ENCODE data around the gene TSHZ1.
"Not testable (repeated sequence)": the region's sequence is repeated elsewhere in the genome, so short reads cannot be mapped to it uniquely, and the experiment has no call there.

The TSHZ1 gene

DNA sequence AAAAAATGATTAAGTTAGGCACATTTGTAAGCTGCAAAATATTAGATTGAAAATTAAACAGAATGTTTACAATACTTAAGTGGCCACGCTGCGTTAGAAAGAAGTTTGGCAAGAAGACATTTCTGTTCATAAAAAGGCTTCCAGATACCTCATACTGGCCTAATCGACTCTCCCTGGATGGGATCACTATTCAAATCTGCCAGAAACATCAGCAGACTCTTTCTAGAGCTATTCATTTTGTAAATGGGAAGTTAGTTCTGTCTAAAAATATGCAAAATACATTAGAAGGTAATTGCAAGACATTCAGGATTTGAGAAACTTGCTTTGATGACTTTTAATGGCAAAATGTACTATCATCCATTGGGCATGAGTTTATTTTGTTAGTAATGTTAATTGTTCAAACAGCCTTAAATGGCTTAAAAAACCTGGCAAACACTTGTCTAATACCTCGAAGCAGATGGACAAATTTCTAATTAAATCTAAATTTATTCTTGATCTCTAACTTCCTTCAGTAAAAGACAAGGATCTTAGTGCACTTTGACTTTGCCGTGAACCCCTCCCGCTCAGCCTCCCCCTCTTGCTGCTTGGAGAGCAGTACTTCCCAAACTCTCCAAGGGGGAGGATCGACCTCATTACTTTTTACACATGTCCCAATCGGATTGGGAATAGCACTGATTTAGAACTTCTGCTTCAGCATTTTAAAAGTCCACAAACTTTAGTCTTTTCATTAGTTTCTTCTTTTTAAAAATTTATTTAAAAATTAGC lies 113.4 kb downstream of the TSHZ1 start:
- CTCF ChIA-PET = no interaction called here
- 96% methylated on average over 5 of the region's 8 CpGs for WGBS (ENCODE audit: insufficient coverage)
- DNase-seq = no peak
- no peak overlapping the region for H3K27ac ChIP-seq (ENCODE audit: insufficient read depth in 1 of 2, low read depth in 1 of 2, low read length in 2 of 2, poor library complexity in 1 of 2, severe bottlenecking in 2 of 2)
- no peak overlapping the region for H3K4me3 ChIP-seq (ENCODE audit: control insufficient read depth in 1 of 7, extremely low read depth in 1 of 7, insufficient read depth in 4 of 7, low read depth in 2 of 7, low read length in 6 of 7)
- no peaks in the 10 kb centered on the region for H3K4me1 ChIP-seq (ENCODE audit: control extremely low read depth in 1 of 4, control insufficient read depth in 4 of 4, insufficient read depth in 4 of 4, low read length in 3 of 4)
- peaks cover 0 to 20% (median 2%) of the 10 kb centered on the region in 5 experiments for H3K9me3 ChIP-seq (ENCODE audit: control extremely low read depth in 1 of 5, control insufficient read depth in 4 of 5, insufficient read depth in 2 of 5, low read depth in 1 of 5, low read length in 4 of 5)
- no peaks in the 10 kb centered on the region for H3K27me3 ChIP-seq (replicated peaks in 2 of 5; ENCODE audit: control insufficient read depth in 4 of 5, insufficient read depth in 5 of 5, low read length in 4 of 5)
- POLR2A ChIA-PET = no interaction called here
- no peaks in the 10 kb centered on the region for H3K36me3 ChIP-seq (ENCODE audit: control insufficient read depth in 4 of 4, insufficient read depth in 4 of 4, low read length in 3 of 4)

DNA sequence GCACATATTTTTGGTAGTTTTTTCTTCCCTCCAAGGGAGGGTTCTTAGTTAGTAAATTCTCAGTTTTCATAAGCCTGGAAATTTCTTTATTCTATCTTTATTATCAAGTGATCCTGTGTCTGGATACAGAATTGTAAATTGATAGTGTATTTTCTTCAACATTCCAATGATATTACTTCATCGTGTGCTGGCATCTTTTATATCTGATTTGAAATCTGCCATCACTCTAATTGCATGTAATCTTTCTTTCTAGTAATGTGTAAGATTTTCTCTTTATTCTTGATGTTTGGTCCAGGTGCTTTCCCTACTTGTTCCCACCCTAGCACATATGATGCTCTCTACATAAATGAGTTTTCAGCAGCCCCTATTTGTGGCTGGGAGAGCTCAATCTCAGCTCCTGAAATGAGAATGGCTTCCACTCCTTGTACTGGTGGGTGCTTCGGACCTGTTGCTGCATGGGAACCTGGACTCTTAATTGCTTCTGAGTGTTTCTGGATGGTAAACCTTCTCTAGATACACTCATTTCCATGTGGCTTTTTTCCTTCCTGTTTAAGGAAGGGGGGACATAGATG lies 114.2 kb downstream of the TSHZ1 start:
- Histone ChIP-seq H3K9me3 (ENCODE audit: control extremely low read depth in 1 of 5, control insufficient read depth in 4 of 5, insufficient read depth in 2 of 5, low read depth in 1 of 5, low read length in 4 of 5) (peaks cover 0 to 20% (median 2%) of the 10 kb centered on the region in 5 experiments), H3K27ac (ENCODE audit: insufficient read depth in 1 of 2, low read depth in 1 of 2, low read length in 2 of 2, poor library complexity in 1 of 2, severe bottlenecking in 2 of 2) (no peak overlapping the region), H3K4me1 (ENCODE audit: control extremely low read depth in 1 of 4, control insufficient read depth in 4 of 4, insufficient read depth in 4 of 4, low read length in 3 of 4) (no peaks in the 10 kb centered on the region), H3K27me3 (replicated peaks in 2 of 5; ENCODE audit: control insufficient read depth in 4 of 5, insufficient read depth in 5 of 5, low read length in 4 of 5) (no peaks in the 10 kb centered on the region), H3K4me3 (ENCODE audit: control insufficient read depth in 1 of 7, extremely low read depth in 1 of 7, insufficient read depth in 4 of 7, low read depth in 2 of 7, low read length in 6 of 7) (no peak overlapping the region), H3K36me3 (ENCODE audit: control insufficient read depth in 4 of 4, insufficient read depth in 4 of 4, low read length in 3 of 4) (no peaks in the 10 kb centered on the region)
- ChIA-PET CTCF (no interaction called here), POLR2A (no interaction called here)
- WGBS (ENCODE audit: insufficient coverage) = no CpG with 5 or more reads among the region's 2 CpGs
- DNase-seq = no peak

DNA sequence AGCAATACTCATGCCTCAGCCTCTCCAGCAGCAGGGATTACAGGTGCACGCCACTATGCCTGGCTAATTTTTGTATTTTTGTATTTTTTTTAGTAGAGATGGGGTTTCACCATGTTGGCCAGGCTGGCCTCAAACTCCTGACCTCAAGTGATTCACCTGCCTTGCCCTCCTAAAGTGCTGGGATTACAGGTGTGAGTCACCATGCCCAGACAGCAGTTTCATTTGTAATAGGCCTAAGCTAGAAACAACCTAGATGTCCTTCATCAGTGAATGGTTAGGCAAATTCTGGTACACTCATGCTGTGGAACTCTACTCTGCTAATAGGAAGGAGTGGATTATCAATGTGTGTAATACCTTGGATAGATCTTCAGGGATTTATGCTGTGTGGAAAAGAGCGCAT lies 119.2 kb downstream of the TSHZ1 start:
- H3K4me3 ChIP-seq (ENCODE audit: control insufficient read depth in 1 of 7, extremely low read depth in 1 of 7, insufficient read depth in 4 of 7, low read depth in 2 of 7, low read length in 6 of 7); POLR2A ChIA-PET; CTCF ChIA-PET; H3K27me3 ChIP-seq (replicated peaks in 2 of 5; ENCODE audit: control insufficient read depth in 4 of 5, insufficient read depth in 5 of 5, low read length in 4 of 5); H3K36me3 ChIP-seq (ENCODE audit: control insufficient read depth in 4 of 4, insufficient read depth in 4 of 4, low read length in 3 of 4); H3K4me1 ChIP-seq (ENCODE audit: control extremely low read depth in 1 of 4, control insufficient read depth in 4 of 4, insufficient read depth in 4 of 4, low read length in 3 of 4); H3K27ac ChIP-seq (ENCODE audit: insufficient read depth in 1 of 2, low read depth in 1 of 2, low read length in 2 of 2, poor library complexity in 1 of 2, severe bottlenecking in 2 of 2); DNase-seq: not testable (repeated sequence)
- peaks cover 0 to 20% (median 0%) of the 10 kb centered on the region in 5 experiments for H3K9me3 ChIP-seq (ENCODE audit: control extremely low read depth in 1 of 5, control insufficient read depth in 4 of 5, insufficient read depth in 2 of 5, low read depth in 1 of 5, low read length in 4 of 5)
- WGBS (ENCODE audit: insufficient coverage) = 88% methylated on average over 1 of the region's 2 CpGs

DNA sequence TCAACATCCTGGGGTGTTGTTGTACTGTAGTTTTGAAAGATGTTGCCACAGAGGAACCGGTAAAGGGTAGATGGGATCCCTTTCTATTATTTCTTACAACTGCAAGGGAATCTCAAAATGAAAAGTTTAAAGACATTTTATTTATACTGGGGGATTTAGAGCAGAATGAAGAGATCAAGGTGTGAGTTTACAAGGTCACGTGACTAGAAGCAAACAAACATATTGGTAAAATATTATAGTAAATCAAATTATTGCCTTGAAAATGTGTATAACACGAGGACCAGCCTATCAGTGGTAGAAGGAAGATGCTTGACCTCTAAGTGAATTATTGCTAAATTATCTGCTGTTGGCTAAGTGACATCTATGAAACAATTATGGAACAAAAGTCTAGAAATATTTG lies 119.7 kb downstream of the TSHZ1 start:
- Histone ChIP-seq H3K27ac (ENCODE audit: insufficient read depth in 1 of 2, low read depth in 1 of 2, low read length in 2 of 2, poor library complexity in 1 of 2, severe bottlenecking in 2 of 2) (no peak overlapping the region), H3K9me3 (ENCODE audit: control extremely low read depth in 1 of 5, control insufficient read depth in 4 of 5, insufficient read depth in 2 of 5, low read depth in 1 of 5, low read length in 4 of 5) (peaks cover 0 to 14% (median 0%) of the 10 kb centered on the region in 5 experiments), H3K4me3 (ENCODE audit: control insufficient read depth in 1 of 7, extremely low read depth in 1 of 7, insufficient read depth in 4 of 7, low read depth in 2 of 7, low read length in 6 of 7) (no peak overlapping the region), H3K36me3 (ENCODE audit: control insufficient read depth in 4 of 4, insufficient read depth in 4 of 4, low read length in 3 of 4) (no peaks in the 10 kb centered on the region), H3K4me1 (ENCODE audit: control extremely low read depth in 1 of 4, control insufficient read depth in 4 of 4, insufficient read depth in 4 of 4, low read length in 3 of 4) (no peaks in the 10 kb centered on the region), H3K27me3 (replicated peaks in 2 of 5; ENCODE audit: control insufficient read depth in 4 of 5, insufficient read depth in 5 of 5, low read length in 4 of 5) (no peaks in the 10 kb centered on the region)
- POLR2A ChIA-PET = no interaction called here
- CTCF ChIA-PET = no interaction called here
- no peak for DNase-seq
- WGBS (ENCODE audit: insufficient coverage) = no CpG with 5 or more reads among the region's 3 CpGs

DNA sequence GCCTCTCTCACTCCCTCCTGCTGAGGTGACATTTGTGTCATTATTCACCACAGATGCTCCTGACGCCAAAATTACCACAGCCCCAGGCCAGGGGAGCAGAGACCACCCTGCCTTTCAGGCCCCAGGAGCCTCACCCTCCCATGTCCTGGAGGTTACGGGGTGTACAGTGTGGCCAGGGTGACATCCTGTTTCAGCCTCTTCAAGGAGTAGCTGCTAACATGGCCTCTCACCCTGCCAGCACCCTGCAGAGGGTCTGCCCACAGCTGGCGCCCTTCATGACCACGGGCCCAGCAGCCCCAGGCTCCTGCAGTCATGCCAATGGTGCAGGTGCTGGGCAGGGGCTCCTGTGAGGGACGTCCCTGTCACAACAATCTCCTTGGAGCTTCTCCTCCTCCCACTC lies 124.3 kb downstream of the TSHZ1 start:
- ChIA-PET CTCF (no interaction called here), POLR2A (no interaction called here)
- 93% methylated on average over 5 of the region's 5 CpGs for WGBS (ENCODE audit: insufficient coverage)
- no peak overlapping the region for H3K27ac ChIP-seq (ENCODE audit: insufficient read depth in 1 of 2, low read depth in 1 of 2, low read length in 2 of 2, poor library complexity in 1 of 2, severe bottlenecking in 2 of 2)
- no peaks in the 10 kb centered on the region for H3K4me1 ChIP-seq (ENCODE audit: control extremely low read depth in 1 of 4, control insufficient read depth in 4 of 4, insufficient read depth in 4 of 4, low read length in 3 of 4)
- no peak overlapping the region for H3K4me3 ChIP-seq (ENCODE audit: control insufficient read depth in 1 of 7, extremely low read depth in 1 of 7, insufficient read depth in 4 of 7, low read depth in 2 of 7, low read length in 6 of 7)
- DNase-seq = no peak
- no peaks in the 10 kb centered on the region for H3K9me3 ChIP-seq (ENCODE audit: control extremely low read depth in 1 of 5, control insufficient read depth in 4 of 5, insufficient read depth in 2 of 5, low read depth in 1 of 5, low read length in 4 of 5)
- no peaks in the 10 kb centered on the region for H3K36me3 ChIP-seq (ENCODE audit: control insufficient read depth in 4 of 4, insufficient read depth in 4 of 4, low read length in 3 of 4)
- H3K27me3 ChIP-seq (replicated peaks in 2 of 5; ENCODE audit: control insufficient read depth in 4 of 5, insufficient read depth in 5 of 5, low read length in 4 of 5) = no peaks in the 10 kb centered on the region

DNA sequence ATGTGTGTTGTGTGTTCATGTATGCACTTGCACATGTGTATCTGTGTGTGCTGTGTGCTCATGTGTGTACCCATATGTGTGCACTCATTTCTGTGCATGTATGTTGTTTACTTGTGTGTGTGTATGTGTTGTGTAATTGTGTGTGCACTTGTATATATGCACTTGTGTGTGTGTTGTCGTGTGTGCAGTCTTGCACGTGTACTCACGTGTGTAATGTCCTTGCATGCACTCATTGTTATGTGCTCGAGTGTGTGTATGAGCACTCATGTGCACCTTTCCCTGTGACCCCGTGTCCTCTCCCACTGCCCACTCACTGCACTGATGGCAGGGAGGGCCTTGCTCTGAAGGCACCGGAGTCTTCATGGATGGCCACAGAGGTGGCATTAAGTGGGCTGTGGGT lies 124.9 kb downstream of the TSHZ1 start:
- no peak for DNase-seq
- Histone ChIP-seq H3K27me3 (replicated peaks in 2 of 5; ENCODE audit: control insufficient read depth in 4 of 5, insufficient read depth in 5 of 5, low read length in 4 of 5) (no peaks in the 10 kb centered on the region), H3K27ac (ENCODE audit: insufficient read depth in 1 of 2, low read depth in 1 of 2, low read length in 2 of 2, poor library complexity in 1 of 2, severe bottlenecking in 2 of 2) (no peak overlapping the region), H3K4me1 (ENCODE audit: control extremely low read depth in 1 of 4, control insufficient read depth in 4 of 4, insufficient read depth in 4 of 4, low read length in 3 of 4) (no peaks in the 10 kb centered on the region), H3K36me3 (ENCODE audit: control insufficient read depth in 4 of 4, insufficient read depth in 4 of 4, low read length in 3 of 4) (no peaks in the 10 kb centered on the region), H3K9me3 (ENCODE audit: control extremely low read depth in 1 of 5, control insufficient read depth in 4 of 5, insufficient read depth in 2 of 5, low read depth in 1 of 5, low read length in 4 of 5) (no peaks in the 10 kb centered on the region), H3K4me3 (ENCODE audit: control insufficient read depth in 1 of 7, extremely low read depth in 1 of 7, insufficient read depth in 4 of 7, low read depth in 2 of 7, low read length in 6 of 7) (no peak overlapping the region)
- ChIA-PET CTCF (no interaction called here), POLR2A (no interaction called here)
- WGBS (ENCODE audit: insufficient coverage) = 98% methylated on average over 5 of the region's 6 CpGs

DNA sequence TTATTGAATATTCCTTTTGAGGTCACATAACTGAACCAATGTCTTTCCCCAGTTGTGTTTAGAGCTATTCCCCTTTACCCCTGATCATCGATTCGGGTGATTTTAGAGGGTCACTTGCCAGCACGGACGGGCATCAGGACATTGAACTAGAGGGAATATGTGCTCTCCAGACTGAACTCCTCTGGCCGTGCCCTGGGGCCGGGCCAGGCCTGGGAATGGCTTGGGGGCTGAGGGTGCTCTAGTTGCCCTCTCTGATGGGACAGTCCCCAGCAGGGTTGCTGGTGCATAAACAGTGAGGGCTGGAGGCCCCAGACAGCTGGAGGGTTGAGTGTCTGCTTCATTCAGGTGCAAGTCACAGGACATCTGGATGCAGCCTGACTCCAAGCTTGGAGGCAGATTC lies 126.2 kb downstream of the TSHZ1 start:
- Histone ChIP-seq H3K4me3 (ENCODE audit: control insufficient read depth in 1 of 7, extremely low read depth in 1 of 7, insufficient read depth in 4 of 7, low read depth in 2 of 7, low read length in 6 of 7) (no peak overlapping the region), H3K4me1 (ENCODE audit: control extremely low read depth in 1 of 4, control insufficient read depth in 4 of 4, insufficient read depth in 4 of 4, low read length in 3 of 4) (no peaks in the 10 kb centered on the region), H3K36me3 (ENCODE audit: control insufficient read depth in 4 of 4, insufficient read depth in 4 of 4, low read length in 3 of 4) (no peaks in the 10 kb centered on the region), H3K27ac (ENCODE audit: insufficient read depth in 1 of 2, low read depth in 1 of 2, low read length in 2 of 2, poor library complexity in 1 of 2, severe bottlenecking in 2 of 2) (no peak overlapping the region), H3K27me3 (replicated peaks in 2 of 5; ENCODE audit: control insufficient read depth in 4 of 5, insufficient read depth in 5 of 5, low read length in 4 of 5) (no peaks in the 10 kb centered on the region), H3K9me3 (ENCODE audit: control extremely low read depth in 1 of 5, control insufficient read depth in 4 of 5, insufficient read depth in 2 of 5, low read depth in 1 of 5, low read length in 4 of 5) (no peaks in the 10 kb centered on the region)
- ChIA-PET POLR2A (no interaction called here), CTCF (no interaction called here)
- 100% methylated on average over 4 of the region's 6 CpGs for WGBS (ENCODE audit: insufficient coverage)
- DNase-seq = no peak

All from common myeloid progenitor, CD34-positive (primary cell).